ENCODE measurements around the gene RECQL.
A peak's percentile ranks its signal among the peaks of the same experiment; 100 is the strongest.

The RECQL gene, protein sequence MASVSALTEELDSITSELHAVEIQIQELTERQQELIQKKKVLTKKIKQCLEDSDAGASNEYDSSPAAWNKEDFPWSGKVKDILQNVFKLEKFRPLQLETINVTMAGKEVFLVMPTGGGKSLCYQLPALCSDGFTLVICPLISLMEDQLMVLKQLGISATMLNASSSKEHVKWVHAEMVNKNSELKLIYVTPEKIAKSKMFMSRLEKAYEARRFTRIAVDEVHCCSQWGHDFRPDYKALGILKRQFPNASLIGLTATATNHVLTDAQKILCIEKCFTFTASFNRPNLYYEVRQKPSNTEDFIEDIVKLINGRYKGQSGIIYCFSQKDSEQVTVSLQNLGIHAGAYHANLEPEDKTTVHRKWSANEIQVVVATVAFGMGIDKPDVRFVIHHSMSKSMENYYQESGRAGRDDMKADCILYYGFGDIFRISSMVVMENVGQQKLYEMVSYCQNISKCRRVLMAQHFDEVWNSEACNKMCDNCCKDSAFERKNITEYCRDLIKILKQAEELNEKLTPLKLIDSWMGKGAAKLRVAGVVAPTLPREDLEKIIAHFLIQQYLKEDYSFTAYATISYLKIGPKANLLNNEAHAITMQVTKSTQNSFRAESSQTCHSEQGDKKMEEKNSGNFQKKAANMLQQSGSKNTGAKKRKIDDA

DNA sequence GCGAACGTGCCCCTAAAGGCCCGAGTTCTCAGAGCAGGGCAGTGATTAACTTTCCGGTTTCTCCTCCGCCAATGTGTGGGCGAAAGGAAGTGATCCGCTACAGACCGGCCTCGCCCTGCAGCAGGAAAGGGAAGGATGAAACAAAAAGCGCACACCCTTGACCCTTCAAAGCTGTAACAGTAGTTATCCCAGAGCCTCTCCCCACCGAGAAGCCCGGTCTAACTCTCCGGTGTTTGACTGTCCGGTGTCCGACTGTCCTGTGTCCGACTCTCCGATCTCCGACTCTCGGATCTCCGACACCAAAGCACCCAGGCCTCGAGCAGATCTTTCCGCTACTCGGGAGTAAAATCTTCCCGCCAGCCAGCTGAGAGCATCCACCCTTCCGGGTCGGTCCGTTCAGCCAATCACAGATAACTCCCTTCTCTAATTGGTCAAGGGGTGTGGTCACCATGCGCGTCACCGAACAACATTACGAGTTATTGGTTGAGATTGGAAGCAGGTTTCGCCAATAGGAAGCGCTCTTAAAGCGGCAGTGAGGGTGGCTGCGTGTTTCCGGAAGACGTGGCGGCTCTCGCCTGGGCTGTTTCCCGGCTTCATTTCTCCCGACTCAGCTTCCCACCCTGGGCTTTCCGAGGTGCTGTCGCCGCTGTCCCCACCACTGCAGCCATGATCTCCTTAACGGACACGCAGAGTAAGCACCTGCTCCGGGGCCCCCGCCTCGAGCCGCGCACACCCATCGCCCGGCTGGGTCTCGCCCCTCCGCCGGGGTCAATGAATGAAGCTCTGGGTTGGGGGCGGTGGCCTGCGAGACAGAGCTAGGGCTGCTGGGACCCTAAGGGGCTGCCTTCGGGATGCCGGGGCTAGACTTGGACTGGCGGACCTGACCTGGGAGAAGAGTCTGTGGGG is at the start of gene RECQL, which contains the start of gene GOLT1B:
RECQL (minus strand) TSS at position 378 of the 906 bp plus-strand sequence. CDS start 2,065 bp downstream, outside the sequence.
GOLT1B (plus strand) TSS at position 532 of the 906 bp plus-strand sequence; CDS start at position 667, 135 bp downstream.
- peak; percentile 98 for DNase-seq (ENCODE audit: low spot score)

DNA sequence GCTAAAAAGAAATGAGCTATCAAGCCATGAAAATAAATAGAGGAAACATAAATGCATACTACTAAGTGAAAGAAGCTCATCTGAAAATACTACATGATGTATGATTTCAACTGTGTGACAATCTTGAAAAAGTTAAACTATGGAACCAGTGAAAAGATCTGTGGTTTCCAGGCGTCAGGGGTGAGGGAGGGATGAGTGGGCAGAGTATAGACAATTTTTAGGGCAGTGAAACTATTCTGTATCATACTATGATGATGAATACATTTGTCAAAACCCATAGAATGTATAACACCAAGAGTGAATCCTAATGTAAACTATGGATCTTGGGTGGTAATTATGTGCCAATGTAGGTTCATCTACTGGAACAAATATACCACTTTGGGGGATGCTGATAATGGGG is 46.0 kb upstream of the RECQL start:
- DNase-seq (ENCODE audit: low spot score) = no peak

DNA sequence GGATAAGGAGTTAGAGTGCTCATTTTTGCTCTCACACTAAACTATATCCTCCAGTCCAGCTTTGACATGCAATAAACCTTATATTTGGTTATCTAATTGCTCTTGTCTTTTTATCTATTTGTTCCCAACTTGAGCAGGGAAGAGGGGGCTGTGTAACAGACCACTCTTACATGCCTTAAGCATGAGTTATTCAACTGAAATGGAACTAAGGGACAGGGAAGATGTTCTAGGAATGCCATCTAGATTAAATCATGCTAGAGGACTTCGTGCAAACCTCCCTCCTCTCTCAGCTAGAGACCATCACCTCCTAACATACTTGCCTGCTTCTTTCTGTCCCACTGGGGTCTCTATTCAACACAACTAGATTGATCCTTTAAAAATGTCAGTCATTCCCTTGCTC is 45.3 kb upstream of the RECQL start:
- DNase-seq (ENCODE audit: low spot score) = no peak

DNA sequence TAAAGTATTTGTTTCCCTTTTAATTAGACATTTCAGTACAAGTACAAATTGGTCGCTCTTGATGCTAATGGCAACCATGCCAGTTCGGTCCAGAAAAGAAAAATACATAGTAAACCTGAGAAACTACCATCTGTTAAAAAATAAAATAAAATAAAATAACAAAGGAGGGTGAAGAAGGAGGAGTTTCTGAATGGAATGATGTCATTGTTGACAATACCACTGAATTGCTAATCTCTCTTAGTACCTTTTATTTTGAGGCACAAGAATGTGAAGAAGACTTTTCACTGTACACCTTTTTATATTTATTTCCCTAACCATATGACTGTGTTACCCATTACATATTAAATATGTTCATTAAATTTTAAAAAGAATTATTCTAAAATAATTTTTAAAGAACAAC is 44.1 kb upstream of the RECQL start:
- DNase-seq (ENCODE audit: low spot score) = no peak

DNA sequence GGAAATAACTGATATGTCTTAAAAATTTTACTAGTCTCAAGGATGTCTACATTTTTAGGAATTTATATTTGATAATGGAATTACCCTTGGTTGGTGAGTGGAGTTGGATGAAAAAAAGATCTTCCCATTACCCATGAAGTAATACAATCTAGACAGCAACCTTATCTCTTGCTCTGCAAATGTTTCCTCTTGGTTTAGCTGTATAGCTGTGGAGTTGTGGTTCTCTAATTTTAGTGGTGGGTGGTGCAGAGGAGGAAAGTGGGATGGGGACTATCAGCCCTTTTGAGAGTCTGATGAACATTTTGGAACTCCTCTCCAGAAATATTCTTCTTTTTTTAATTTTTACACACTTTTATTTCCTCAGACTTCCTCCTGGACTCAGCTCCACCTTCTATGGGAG is 41.7 kb upstream of the RECQL start:
- DNase-seq (ENCODE audit: low spot score) = no peak

DNA sequence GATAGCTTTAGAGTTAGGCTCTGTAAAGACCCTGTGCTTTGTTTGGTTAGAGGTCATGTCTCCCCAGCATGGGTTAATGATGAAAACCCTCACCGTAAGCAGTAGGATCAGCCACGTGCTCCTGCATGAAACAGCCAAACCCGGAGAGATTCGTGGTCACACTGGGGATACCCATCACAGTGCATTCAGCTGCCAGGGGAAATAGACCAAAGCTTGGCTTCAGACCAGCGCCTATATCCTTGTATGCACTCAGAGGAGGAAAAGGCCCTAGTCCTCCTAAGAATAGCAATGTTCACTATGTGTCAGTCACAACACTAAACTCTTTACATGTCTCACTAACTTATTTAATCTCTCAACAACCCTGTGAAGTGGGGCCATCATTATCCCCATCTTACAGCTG is 41.0 kb upstream of the RECQL start:
- no peak for DNase-seq (ENCODE audit: low spot score)

DNA sequence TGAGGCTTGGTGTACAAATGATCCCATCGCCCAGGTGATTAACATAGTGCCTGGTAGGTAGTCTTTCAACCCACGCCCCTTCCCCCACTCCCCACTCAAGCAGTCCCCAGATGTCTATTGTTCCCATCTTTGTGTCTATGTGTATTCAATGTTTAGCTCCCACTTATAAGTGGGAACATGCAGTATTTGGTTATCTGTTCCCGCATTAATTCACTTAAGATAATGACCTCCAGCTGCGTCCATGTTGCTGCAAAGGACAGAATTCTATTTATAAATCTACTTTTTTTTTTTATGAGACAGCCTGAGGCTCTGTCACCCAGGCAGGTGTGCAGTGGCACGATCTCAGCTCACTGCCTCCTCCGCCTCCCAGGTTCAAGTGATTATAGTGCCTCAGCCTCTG is 40.3 kb upstream of the RECQL start:
- DNase-seq (ENCODE audit: low spot score) = no peak

DNA sequence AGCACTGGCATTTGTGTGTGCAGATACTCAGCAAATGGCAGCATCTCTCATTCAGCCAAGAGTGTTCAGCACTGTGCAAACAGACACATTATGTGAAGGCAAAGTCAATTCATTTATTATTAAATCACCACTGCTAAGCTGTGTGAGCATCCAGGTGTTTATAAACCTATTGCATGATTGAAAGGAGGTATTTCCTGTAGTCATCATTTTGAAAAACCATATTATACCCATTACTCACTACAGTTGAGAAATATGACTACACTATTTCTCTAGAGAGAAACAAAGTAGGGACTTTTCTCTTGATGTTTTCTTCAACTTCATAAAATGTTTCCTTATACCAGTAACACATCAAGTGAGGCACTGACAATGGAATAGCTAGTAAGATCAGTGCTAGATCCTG is 38.4 kb upstream of the RECQL start:
- peak; percentile 37 for DNase-seq (ENCODE audit: low spot score)

DNA sequence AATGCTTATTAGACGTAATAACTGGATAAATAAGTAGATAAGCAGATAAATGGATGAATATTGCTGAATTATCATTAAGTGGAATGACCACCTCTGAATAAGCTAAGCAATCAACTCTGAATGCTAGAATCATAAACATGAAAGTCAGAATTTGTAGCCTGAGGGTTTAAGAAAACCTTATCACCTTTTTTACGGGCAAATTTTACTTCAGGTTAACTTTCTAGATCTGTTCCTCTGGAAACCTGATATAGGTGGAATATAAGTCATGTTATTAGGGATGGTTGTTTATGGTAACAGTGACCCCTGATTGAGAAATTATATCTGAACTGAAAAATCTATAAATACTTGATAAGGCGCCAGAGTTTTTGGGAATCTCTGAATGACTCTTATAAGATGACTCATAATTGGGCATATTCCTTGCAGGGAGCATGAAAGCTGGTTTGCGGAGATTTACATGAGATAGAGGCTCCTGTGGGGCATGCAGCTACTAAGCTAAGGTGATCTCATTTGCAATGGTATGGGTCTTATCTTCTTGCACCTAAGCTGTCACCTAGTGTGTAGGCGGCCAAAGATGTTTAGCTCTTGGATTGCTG is 36.7 kb upstream of the RECQL start:
- DNase-seq (ENCODE audit: low spot score) = no peak

DNA sequence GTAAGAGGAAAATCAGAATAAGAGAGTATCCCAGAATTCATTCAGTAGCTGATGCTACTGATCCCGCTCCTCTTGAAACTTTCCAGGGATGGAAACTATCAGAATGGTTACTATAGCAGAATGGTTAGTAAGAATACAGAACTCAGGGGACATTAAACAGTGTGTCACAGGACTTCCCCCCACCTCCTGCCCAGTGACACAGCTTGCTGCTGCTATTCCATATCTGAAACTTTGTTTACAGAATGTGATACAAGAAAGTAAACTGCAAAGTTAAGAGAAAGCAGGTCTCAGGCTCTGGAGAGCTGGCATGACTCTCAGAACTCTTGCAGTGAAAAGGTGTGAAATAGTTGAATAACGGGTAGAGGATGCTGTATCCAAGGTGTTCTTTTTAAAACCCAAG is 28.0 kb upstream of the RECQL start:
- no peak for DNase-seq (ENCODE audit: low spot score)

DNA sequence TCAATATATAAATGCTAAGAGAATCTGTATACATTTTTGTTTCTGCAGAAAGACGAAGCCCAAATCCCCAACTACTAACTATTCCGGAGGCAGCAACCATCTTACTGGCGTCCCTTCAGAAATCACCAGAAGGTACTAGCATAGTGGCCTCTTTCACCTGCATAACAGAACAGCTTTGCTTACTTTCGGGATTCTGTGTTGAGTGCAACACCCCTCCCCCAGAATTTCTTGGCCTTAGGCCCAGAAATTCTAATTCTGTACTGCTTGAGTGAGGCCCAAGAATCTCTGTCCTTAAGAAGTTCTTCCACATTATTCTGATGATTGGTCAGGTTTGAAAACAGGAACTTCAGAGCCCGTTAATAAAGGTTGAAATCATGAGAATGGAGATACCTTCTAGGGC is 27.5 kb upstream of the RECQL start:
- no peak for DNase-seq (ENCODE audit: low spot score)

DNA sequence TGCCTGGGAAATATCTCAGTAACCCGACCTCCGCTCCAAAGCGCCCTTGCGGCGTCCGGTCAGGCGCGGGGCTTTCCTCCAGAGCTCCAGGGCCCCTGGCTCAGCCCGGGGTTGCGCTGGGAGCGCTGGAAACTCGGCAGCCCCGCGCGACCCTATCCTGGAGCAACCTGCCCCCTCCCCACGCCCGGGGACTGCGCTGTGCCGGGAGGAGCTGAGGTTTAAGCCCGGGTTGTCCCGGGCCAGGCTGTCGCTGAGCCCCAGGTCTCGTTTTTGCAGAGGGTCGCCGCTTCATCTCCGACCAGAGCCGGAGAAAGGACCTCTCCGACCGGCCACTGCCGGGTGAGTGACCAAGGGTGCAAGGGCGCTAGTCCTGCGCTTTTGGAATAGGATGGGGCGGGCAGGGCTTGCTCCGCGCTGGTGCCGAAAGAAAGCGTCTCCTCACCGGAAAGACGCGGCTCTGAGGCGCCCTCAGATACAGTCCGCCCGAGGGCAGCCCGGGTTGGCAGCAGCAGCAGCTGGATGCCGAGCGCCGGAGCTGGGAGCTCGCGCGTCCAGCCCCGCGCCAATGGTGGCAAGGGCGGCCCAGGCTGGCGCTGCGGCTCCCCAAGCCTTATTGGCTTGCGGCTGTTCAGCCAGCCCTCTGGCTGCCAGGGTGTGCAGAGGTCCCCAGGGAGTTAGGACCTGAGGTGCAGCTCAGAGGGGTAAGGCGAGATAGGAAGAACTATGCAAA is 26.2 kb upstream of the RECQL start:
- DNase-seq (ENCODE audit: low spot score) = peak; percentile 72

DNA sequence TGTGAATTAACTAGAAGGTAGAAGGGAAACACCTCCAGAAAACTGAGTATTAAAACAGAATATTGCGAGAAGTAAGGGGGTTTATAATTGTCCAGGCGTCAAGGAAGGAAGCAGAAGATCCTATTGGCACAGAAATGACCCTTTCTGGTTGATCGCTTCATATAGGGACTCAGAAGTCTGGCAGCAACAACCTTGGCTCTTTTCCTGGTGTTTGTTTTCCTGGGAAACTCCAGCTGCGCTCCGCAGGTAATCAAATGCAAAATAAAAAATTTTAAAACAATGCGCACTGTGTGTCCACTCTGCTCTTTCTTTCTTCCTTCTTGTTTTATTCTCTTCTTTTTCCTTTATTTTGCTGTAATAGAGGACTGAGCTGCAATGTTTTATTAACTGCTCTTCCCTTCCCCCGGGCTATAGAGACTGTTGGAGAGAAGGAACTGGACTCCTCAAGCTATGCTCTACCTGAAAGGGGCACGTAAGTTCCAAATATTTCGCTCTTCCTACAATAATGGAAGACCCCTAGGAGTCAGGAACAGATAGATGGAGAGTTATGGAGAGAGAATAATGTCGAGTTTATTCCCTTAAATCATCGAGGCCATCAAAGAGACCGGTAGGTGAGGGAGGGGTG is 25.4 kb upstream of the RECQL start:
- DNase-seq (ENCODE audit: low spot score) = no peak

DNA sequence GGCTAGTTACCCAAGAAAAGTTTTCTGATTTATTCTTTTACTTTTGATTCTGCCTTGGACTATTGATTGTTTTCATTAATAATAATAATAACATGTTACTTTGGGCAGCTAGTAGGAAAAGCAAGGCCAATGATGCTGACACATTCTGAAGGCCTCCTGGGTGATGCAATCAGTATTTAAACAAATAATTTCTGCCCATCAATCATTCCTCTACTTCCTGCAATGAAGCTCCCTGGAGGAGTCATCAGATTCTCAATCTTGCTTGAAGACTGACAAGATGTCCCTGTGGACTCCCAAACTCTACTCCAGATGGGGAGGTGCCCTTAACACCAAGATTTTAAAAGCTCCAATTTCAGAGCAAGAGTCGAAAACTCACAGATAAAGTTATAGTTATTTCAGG is 24.6 kb upstream of the RECQL start, which contains the start of gene SPX:
SPX (plus strand) TSS at position 244 of the 400 bp plus-strand sequence. CDS start 177 bp downstream, outside the sequence.
- DNase-seq (ENCODE audit: low spot score) = no peak

DNA sequence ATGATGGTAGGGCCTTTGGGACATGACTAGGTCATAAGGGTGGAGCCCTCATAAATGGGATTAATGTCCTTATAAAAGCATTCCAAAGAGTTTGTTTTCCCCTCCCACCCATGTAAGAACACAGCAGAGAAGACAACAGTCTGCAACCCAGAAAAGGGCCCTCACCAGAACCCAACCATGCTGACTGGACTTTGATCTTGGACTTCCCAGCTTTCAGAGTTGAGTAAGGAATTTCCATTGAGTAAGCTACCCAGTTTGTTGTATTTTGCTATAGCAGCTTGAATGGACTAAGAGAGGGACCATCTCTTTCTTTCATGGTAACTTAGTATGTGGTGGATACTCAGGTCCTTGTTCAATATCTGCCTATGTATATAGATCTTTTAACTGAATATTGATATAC is 21.7 kb upstream of the RECQL start:
- DNase-seq (ENCODE audit: low spot score) = no peak

DNA sequence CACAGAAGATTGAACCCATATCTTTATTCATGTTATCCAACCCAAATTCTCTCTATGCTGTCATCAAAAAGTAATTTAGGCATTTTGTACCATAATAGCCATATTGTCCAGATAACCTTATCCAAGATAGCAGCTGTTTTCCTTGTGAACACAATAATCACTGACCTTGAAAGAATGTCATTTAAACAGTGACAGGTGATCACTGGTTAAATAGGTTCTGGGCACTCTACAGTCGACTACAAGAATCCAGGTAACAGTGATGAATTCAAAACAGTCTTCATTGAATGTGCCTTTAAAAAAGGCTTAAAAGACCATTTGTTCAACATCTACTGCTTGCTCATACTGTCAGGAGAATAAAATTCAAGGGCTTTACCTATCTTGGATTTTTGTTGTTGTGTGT is 20.1 kb upstream of the RECQL start:
- DNase-seq (ENCODE audit: low spot score) = no peak

DNA sequence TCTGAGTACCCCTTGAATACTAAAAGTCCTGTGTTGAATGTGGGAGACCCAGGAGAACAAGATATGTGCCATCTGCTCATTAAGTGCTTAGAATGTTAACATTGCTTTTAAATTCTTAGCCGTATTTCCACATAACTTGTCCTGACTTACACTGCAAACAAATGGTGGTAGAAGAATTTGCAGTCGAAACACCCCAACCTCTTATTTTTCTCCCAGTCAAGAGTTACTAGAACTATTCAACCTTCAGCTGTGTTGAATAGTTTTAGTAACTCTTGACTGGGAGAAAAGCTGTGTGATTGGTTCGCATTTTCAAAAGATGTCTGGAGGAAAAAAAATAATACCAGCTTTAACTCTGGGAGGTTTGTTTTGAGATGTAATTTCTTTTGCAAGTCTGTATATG is 17.0 kb upstream of the RECQL start:
- no peak for DNase-seq (ENCODE audit: low spot score)

DNA sequence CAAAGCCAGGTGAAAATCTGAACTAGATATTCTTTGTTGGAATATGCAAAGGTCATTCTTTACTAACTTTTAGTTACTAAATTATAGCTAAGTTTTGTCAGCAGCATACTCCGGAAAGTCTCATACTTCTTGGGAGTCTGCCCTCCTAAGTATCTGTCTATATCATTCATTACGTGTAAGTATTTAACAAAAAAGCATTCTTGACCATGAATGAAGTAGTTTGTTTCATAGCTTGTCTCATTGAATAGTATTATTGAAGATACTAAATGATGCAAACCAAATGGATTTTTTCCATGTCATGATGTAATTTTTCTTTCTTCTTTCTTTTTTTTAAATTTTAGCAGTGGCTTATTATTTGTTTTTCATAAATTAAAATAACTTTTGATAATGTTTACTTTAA is 14.8 kb upstream of the RECQL start:
- no peak for DNase-seq (ENCODE audit: low spot score)

DNA sequence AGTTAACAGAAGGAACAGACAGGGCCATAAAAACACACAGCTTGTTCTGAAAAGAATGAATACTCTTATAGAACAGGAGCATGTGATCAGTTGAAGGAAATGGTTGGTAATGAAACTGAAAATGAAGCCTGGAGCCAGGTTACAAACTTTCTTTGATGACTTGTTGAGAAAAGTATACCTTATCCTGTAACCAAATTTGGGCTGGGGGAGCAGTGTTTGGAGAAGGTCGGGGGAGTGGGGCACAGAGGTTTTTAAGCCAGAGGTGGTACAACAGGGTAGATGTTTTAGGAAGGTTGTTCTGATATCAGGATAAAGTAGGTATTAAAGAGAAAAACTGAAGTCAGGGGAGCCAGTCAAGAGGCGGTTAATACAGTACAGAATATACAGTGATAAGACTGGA is 8.3 kb upstream of the RECQL start:
- DNase-seq (ENCODE audit: low spot score) = peak; percentile 41

DNA sequence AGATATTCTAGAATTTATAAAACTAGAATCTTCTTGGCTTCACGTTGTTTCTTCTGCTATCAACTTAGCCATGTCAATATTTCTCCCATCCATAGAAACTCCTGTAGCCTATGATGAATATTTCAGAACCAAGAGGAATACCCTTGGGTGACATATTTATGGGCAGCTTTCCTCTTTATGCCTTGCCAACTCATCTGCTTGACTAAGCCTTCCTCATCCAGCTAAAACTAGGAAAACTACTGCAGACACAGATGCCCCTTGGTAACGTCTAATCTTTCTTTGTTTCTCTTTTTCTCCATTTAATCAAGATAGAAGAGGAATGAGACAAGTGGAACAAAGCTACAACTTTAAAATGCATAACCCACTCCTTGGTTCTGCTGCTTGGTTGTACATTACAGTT is 6.4 kb upstream of the RECQL start:
- no peak for DNase-seq (ENCODE audit: low spot score)

DNA sequence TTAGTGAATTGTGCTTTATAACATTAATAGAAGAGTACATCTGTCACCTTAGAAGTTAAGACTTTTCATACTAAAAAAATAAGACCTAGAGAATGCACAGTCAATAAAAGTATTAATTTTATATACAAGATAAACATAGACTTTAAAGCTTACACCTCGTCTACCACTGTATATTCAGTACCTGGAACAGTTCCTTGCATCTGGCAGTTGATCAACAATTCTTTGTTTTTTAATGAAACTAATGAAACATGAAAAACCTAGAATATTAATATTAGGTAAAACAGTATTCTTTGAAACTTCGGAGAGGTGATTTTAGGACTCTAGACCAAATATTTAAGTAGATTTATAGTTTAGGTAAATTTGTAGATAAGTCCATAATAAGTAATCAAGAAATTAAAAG is 4.5 kb upstream of the RECQL start:
- no peak for DNase-seq (ENCODE audit: low spot score)
